HG03558 (cell line): ENCODE measurements around the gene SLC4A7.
A peak's percentile ranks its signal among the peaks of the same experiment; 100 is the strongest.
"Not testable (repeated sequence)": the region's sequence is repeated elsewhere in the genome, so short reads cannot be mapped to it uniquely, and the experiment has no call there.

Source experiments
- ATAC-seq: cut with Tn5 transposase; IDR thresholded peaks from one replicate; pipeline ENCODE4 v1.9.1; 2021; ENCODE audit warnings: moderate number of reproducible peaks; ENCODE audit not compliant: unreplicated experiment; ENCODE audit errors: extremely low read depth

The SLC4A7 gene

DNA sequence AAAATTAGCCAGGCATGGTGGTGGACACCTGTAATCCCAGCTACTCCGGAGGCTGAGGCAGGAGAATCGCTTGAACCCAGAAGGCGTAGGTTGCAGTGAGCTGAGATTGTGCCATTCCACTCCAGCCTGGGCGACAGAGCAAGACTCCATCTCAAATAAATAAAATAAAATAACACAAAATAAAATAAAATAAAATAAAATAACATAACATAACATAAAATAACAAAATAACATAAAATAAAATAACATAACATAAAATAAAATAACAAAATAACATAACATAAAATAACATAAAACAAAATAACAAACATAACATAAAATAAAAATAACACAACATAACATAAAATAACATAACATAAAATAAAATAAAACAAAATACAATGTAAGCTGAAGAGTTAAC, 45.8 kb downstream of the SLC4A7 start:
- not testable (repeated sequence) for ATAC-seq

DNA sequence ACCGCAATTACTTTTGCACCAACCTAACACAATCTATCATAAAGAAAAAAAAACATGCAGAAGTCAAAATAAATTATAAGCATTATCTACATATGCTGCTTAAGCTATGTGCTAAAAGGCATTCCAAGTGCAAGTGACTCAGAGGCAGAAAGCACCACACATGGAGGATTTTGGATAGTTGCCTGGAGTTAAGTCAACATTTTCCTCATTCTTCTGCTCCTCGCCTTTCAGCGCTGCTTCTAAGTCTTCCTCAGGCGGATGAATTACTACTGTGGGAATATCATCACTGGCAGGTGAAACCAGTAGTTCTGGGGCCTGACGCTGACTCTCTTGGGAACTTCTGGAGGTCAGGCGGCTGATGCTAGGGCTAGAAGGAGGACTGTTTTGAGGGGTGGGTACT, 53.1 kb downstream of the SLC4A7 start:
- no peak for ATAC-seq

DNA sequence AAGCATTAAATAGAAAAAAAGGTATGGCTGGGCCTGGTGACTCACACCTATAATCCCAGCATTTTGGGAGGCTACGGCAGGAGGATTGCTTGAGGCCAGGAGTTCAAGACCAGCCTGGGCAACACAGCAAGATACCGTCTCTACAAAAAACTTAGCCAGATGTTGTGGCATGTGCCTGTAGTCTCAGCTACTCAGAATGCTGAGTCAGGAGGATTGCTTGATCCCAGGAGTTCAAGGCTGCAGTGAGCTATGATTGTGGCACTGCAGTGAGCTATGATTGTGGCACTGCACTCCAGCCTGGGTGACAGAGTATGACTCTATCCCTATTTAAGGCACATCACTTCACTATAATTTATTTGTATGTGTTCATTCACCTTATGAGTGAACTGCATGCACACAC, 54.3 kb downstream of the SLC4A7 start:
- no peak for ATAC-seq

DNA sequence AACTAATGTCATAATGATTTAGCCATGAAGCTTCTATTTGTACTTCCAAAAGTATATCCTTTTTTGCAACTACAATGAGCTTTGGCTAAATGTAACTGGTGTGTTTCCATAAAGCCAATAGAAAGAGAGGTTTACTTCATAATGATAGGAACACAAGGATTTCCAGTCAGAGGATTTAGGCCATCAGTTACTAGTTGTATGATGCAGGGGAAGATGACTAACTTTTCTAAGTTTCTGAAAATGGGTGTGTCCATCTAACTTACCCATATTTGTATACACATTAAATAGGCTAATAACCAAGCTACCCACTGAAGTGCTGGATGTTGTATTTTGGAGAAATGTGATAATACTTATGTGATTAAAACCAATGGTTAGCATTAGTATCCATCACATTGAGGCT, 55.7 kb downstream of the SLC4A7 start:
- ATAC-seq, result no peak

DNA sequence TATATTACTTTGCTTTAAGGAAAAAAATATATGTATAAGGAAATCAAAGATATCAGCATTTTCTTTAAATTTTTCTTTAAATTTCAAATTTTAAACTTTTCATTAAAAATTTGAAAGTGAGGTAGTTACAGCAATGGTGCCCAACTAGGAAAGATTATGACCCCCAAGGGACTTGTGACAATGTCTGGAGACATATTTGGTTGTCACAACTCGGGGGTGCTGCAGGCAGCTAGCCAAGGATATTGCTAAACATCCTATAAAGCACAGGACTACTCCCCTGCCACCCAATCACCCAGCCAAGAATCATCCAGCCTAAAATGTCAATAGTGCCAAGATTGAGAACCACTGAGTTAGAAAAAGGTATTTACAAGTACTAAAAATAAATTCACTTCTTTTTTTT, 57.3 kb downstream of the SLC4A7 start:
- no peak for ATAC-seq

DNA sequence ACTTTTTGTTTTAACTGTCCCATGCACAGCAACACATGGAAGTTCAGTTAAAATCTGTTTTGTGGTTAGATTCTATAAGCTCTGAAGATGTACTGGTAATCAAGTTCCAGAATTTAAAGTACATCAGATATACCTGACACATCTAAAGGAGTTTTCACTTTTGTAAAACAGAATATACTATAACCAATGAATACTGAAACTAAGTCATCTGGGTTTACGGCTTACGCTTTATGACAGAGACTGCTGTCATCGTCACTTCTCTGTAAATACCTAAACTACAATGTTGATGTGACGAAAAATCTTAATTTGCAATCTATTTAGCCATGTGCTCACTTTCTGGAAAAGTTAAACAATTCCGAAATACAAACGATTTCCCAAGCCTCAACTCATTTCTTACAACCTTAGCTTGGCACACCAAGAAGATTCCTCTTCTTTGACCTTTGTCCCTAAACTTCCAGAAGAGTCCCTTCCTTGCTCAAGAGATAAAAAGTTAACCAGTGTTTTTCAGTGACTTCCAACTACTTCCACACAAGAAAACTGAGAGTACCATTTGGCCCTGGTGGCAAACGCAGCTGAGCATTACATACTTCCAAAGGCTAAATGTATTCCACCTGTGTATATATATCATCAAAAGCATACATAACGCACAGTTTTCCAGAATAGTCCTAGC, 58.2 kb downstream of the SLC4A7 start:
- ATAC-seq, result no peak

DNA sequence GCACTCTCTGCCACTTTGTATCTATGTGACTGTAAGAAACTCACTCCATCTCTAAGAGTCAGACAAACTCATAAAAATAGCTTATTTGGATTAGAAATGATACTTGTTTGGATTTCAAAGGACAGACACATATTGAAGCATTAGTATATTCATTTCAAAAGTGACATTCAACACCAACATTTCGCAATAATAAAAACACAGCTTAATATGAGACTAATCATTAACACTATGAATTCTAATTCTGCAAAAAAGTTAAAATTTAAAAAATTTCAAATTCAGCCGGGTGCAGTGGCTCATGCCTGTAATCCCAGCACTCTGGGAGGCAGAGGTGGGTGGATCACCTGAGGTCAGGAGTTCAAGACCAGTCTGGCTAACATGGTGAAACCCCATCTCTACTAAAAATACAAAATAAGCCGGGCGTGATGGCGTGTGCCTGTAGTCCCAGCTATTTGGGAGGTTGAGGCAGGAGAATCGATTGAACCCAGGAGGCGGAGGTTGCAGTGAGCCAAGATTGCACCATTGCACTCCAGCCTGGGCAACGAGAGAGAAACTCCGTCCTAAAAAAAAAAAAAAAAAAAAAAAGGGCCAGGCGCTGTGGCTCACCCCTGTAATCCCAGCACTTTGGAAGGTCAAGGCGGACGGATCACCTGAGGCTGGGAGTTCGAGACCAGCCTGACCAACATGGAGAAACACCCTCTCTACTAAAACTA, 59.2 kb downstream of the SLC4A7 start:
- ATAC-seq, result not testable (repeated sequence)

DNA sequence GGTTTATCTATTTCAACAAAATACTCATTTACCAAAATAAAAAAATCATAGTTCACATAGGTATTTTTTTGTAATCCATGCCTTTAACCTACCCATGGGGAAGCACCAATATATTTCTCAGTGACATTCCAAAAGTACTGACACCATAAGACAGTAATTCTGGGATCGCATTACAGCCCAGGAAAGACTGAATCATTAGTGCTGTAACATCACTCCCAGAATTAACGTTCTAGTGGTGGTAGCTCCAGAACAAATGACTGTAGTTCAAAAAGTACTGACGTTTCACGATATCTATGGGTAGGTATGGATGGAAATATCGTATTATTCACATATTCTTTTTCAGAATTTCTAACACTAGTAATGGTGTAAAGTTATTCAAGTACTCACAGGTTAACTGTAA, 60.7 kb downstream of the SLC4A7 start:
- ATAC-seq, result no peak

DNA sequence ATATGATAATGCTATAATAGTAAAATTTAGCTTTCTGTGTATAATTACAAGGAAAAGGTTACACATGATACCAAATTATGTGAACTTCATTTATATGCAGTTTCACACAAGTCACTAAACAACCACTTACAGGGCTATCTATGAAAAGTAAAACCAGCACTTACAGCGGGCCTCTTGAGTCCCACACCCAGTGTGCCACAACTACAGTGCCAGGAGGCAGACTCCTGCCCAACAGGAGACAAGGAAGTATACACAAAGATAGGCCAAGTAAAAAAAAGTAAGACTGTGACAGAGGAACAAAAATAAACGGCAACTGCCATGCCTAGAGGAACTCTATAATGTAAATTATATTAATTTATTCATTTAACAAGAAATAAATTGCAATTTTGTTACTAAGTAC, 61.6 kb downstream of the SLC4A7 start:
- no peak for ATAC-seq

DNA sequence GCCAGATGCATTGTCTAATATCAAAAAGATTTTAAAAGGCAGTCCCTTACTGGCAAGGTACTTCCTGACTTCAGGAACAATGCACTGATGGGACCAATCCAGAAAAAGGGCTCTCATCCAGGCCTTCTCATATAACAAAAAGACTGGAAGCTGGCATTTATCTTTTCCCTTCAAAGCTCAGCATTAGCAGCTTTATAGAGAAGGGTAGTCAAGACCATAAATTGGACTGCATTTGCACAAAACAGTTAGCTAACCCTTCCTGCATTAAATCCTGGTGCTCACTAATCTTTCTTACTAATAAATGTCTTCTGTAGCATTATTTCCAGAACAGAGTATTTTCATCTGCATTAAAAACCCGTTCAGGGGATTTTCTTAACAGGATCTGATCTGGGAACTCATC, 69.0 kb downstream of the SLC4A7 start:
- ATAC-seq, result no peak

GRCh38 chr3:27392950-27393679, 91.1 kb downstream of the SLC4A7 start:
- peak; percentile 56 for ATAC-seq

GRCh38 chr3:27392414-27392813, 91.8 kb downstream of the SLC4A7 start:
- not testable (repeated sequence) for ATAC-seq

GRCh38 chr3:27391796-27392195, 92.4 kb downstream of the SLC4A7 start:
- no peak for ATAC-seq

DNA sequence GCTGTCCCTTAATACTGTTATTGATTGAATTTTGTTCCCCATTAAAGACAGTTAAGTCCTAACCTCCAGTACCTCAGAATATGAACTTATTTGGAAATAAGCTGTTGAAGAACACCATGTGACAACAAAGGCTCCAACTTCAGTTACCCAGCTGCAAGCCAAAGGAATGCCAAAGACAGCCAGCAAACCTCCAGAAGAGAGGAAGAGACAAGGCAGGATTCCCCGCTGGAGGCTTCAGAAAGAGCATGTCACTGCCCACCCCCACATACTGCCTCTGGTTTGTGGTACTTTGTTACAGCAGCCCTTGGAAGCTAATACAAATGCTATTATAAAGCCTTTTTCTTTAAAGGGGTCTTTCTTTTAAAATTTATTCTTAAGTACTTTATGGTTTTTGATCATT, 96.6 kb downstream of the SLC4A7 start:
- no peak for ATAC-seq

DNA sequence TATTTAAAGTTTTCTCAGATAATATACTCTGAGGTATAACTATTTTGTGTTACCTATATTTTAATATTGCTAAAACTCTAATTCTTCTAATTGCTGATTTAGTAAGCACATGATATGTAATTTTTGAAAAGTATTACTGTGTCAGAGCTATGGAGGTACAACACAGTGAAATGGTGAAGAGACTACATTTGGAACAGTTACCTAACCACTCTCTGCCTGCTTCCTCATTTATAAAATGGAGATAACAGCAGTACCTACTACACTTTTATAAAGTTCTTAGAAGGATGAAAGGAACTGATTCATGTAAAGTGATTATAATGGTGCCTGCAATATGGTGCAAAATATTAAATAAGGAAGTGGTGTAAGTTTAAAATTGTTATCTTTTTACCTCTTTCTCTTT, 98.7 kb downstream of the SLC4A7 start:
- no peak for ATAC-seq

DNA sequence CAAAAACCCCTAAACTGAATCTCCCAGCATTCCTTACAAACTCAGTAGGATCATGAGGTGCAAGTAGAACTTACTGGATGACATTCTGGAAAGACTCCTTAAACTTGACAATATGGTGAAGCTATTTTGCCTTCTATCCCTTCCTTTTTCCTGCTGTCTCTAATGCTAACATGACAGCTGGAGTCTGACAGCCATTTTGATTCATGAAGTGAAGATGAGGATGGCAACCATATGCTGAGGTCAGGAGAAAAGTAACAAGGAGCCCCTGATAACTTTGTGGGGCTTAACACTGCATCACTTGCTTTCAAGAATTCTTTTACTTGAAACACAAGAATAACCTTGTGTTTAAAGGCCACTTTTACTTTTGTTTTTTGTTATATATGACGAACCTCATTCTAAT, 100.0 kb downstream of the SLC4A7 start:
- ATAC-seq, result no peak

DNA sequence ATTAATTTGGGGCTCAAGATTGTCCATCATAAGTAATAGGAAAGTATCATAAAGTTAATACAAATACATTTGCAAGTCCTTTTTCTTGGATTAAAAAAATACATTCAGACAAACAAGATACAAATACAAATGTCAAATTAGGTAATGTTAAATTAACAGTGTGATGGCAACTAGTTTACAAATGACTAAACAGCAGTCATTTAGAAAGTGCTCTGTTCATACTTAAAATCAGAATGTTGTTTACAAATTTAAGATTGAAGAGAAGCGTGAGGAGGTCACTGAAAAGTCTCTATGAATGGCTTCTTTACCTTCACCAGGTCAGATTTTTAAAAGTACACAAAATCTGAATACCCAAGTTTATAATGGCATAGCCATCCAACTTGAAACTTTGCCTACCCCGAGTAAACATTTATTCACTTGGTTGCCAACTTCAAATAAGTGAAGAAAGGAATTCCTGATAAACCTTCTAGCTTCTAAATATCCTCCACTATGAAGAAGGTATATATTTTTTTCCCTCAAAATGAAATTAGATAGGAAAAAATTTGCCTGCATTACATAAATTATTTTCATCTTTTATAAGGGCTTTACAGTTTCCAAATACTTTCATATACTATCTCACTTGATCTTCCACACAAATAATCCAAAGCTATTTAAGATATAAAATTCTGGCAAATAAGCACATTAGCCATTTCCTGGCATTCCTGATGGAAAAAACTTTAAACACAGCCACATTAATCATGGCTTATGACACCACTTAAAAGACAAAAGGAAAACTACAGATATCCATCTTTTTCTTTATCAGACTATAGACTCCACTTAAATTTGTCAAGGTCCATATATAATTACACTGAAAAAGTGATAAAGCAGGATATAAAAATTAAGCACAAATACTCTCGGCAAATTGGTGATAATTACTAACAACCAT, 103.5 kb downstream of the SLC4A7 start:
- ATAC-seq, result no peak

DNA sequence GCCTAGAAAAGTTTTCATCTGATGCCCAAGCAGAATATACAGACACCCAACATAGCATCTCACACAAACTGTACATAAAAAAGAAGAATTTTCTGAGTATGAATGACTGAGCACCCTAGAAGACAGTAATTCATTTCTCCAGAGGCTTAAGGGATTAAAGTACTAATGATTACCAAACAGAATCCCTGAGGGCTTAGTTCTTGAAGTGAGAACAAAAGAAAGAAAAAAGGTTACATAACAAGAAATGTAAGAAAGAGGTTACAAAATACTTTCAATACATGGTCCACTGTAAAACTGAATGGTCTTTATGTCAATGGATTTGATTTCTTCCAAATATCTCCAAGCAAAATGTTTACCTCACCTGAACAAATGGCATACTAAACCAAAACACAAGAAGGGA, 105.9 kb downstream of the SLC4A7 start:
- ATAC-seq, result no peak

GRCh38 chr3:27376109-27376772, 107.9 kb downstream of the SLC4A7 start:
- no peak for ATAC-seq
